GF-D8 (cell line): ENCODE measurements around the gene TENT4B.
"Not testable (repeated sequence)": the region's sequence is repeated elsewhere in the genome, so short reads cannot be mapped to it uniquely, and the experiment has no call there.

Experiments used
- DNase-seq: peaks from one replicate; lab custom pipeline; 2025; lab: John Stamatoyannopoulos, UW

TENT4B gene

DNA sequence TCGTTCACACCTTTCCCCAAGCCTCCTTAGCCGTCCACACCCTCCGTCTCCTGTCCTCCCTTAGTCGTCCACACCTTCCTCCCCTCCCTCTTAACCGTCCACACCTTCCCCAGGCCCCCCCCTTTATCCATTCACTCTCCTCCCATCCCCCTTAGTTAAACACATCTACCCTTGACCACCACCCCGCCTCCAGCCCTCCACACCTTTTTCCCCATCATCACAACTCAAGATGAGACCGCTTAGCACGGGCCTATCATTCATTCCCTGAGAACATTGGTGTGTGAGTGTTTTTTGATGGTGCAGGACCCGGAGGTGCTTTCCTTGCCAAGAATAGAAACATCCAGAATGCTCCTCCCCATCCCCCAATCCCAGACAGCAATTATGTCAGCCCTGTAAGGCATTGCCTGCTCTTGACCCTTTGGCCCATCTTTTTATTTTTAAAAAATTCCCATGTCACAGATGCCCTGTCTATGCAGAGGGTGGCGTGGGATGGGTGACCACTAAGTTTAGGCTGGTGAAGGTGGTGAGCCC is 1.4 kb downstream of the TENT4B start:
- DNase-seq, result no peak

DNA sequence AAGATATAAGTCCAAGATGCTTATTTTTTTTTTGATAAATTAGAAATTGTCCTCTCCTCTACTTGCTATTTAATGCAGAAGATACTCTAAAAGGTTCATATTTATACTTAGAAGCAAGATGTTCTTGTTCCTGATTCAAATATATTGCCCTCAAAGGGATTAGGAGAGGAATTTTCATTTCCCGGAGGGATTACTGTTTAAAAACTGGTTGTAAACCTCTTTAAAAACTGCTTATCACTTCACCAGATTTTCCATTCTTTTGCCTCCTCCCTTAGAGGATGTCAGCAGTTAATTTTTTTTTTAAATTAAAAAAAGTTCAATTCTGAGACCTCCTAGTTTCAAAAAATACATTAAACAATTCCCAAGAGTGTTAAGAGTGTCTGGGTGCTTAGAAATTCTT is 2.8 kb downstream of the TENT4B start:
- no peak for DNase-seq

DNA sequence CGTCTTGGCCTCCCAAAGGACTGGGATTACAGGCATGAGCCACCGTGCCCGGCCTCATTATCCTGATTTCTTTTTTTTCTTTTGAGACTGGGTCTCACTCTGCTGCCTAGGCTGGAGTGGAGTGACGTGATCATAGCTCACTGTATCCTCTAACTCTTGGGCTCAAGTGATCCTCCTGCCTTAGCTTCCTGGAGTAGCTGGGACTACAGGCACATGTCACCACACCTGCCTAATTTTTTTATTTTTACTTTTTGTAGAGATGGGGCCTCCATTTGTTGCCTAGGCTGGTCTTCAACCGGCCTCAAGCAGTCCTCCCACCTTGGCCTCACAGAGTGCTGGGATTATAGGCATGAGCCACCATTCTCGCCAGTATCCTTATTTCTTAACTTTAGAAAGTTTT is 3.5 kb downstream of the TENT4B start:
- no peak for DNase-seq

DNA sequence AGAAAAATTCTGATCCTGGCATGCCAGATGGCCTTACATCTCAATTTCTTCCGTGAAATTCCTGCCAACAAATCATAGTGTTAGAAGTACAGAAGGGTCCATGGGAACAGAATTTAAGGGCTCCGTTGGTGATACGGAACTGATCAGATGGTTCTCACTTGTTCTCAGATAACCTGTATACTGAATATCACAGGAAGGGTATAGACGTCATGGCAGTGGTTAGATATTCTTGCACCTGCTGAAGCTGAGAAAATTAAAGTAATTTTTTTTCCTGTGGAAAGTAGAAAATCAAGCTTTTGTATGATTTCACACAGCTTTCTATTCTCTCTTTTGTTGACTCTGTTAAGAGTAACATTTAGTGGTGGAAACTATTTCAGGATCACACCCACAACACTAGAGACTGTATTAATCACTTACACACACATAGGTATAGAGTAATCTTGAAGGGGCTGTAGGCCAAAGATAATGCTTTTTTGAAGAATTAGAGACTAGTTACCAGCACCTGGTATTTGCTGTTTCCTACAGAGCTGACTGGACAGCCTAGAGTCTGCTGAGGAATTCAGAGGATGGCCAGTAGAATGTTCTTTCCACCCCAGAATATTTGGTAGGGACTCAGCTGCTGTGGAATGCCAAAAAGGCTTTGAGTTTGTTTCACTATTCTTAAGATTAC is 7.5 kb downstream of the TENT4B start:
- DNase-seq, result no peak

DNA sequence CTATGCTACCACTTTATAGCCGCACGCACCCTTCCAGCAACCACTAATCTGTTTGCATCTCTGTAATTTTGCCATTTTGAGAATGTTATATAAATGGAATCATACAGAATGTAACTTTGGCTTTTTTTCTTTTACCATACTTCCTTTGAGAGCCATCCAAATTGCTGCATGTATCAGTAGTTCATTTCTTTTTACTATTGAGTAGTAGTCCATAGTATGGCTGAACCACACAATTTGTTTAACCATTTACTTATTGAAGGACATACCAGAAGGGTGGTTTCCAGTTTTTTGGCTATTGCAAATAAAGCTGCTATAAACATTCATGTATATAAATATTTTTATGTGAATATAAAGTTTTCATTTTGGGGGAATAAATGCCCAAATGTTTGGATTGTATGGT is 8.8 kb downstream of the TENT4B start:
- no peak for DNase-seq

DNA sequence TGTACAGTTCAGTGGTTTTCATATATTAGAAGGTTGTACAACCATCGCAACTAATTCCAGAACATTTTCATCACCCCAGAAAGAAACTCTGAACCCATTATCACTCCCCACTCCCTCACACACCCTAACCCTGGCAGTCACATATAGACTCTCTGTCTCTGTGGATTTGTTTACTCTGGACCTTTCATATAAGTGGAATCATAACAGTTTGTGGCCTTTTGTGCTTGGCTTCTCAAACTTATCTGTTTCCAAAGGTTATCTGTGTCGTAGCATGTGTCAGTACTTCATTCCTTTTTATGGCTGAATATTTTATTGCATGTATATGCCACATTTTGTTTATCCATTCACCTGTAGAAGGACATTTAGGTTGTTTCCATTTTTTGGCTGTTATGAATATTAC is 12.4 kb downstream of the TENT4B start:
- no peak for DNase-seq

DNA sequence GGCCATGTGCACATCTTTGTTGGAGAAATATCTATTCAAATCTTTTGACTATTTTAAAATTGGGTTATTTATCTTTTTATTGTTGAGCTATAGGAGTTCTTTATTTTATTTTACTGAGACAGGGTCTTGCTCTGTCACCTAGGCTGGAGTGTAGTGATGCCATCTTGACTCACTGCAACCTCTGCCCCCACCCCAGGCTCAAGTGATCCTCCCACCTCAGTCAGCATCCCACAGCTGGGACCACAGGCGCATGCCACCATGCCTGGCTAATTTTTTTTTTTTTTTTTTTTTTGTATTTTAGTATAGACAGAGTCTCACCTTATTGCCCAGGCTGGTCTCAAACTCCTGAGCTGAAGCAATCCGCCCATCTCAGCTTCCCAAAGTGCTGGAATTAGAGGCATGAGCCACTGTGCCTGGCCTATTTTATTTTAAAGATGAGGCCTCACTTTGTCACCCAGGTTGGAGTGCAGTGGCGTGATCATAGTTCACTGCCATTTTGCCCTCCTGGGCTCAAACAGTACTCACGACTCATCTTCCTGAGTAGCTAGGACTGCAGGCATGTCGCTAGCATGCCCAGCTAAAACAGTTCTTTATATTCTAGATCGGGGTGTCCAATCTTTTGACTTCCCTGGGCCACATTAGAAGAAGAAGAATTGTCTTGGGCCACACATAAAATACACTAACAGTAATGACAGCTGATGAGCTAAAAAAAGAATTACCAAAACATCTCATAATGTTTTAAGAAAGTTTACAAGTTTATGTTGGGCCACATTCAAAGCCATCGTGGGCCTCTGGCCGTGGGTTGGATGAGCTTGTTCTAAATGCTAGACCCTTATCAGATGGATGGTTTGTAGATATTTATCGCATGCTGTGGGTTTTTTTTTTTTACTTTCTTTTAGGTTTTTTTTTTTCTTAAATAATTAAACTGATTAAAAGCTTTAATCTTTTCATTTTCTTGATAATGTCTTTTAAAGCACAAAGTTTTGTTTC is 13.7 kb downstream of the TENT4B start:
- no peak for DNase-seq

DNA sequence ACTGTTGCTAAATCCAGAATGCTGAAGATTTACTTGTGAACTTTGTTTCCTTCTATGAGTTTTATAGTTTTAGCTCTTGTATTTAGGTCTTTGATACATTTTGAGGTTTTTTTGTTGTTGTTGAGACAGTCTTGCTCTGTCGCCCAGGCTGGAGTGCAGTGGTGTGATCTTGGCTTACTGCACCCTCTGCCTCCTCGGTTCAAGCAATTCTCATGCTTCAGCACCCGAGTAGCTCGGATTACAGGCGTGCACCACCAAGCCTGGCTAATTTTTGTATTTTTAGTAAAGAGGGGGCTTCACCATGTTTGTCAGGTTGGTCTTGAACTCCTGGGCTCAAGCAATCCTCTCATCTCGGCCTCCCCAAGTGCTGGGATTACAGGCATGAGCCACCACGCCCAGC is 14.4 kb downstream of the TENT4B start:
- no peak for DNase-seq

DNA sequence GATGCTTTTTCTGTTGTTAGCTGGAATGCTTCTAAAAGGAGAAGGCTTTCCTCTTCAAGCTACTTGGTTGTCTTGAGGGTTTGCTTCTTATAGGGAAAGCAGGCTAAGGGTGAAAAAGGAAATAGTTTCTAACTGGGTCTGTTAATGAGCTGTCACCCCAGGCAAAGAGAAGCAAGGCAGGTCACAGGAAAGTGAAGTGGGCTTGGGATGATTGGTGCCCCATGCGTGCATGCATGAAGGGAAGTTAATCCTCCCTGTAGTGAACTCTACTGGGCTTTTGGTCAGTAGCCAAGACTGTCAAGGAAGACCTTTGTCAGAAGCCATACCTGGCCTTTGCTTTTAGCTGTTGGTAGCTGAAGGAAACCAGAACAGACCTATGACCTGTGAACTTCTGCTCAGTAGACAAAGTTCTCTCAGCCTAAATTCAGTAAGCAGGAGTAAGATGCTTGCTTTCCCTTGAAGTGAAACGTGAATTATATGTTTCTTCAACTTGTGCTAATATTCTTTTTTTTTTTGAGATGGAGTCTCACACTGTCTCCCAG is 16.5 kb downstream of the TENT4B start:
- no peak for DNase-seq

DNA sequence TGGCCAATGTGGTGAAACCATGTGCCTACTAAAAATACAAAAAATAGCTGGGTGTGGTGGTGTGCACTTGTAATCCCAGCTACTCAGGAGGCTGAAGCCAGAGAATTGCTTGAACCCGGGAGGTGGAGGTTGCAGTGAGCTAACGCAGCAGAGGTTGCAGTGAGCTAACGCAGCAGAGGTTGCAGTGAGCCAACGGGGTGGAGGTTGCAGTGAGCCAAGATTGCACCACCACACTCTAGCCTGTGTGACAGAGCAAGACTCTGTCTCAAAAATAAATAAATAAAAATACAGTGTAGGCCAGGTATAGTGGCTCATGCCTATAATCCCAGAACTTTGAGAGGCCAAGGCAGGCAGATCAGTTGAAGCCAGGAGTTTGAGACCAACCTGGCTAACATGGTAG is 18.7 kb downstream of the TENT4B start:
- DNase-seq, result not testable (repeated sequence)

DNA sequence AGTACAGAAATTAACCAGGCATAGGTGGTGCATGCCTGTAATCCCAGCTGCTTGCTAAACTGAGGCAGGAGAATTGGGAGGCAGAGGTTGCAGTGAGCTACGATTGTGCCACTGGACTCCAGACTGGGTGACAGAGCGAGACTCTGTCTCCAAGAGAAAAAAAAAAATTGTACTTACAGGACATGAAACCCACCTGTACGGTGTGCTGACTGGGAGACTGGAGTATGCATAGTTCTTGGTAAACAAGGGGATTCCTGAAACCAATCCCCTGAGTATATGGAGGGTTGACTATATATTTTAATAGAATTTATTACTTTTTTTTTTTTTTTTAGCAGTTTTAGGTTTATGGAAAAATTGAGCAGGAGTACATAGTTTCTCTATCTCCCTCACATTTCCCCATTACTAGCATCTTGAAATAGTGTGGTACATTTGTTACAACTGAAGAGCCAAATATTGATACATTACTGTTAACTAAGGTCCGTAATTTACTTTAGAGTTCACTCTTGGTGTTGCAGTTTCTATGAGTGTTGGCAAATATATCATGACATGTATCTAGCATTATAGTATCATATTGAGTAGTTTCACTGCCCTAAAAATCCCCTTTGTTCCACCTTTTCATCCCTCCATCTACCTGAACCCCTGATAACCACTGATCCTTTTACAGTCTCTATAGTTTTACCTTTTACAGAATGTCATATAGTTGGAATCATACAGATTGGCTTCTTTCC is 19.3 kb downstream of the TENT4B start:
- DNase-seq, result no peak

DNA sequence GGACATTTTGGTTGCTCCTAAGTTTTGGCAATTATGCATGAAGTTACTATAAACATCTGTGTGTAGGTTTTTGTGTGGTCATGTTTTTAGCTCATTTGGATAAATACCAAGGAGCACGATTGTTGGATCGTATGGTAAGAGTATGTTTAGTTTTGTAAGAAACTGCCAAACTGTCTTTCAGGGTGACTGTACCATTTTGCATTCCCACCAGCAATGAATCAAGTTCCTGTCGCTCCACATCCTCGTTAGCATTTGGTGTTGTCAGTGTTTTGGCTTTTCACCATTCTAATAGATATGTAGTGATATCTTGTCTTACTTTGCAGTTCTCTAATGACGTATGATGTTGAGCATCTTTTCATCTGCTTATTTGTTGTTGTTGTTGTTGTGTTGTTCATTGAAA is 20.2 kb downstream of the TENT4B start:
- DNase-seq, result no peak

DNA sequence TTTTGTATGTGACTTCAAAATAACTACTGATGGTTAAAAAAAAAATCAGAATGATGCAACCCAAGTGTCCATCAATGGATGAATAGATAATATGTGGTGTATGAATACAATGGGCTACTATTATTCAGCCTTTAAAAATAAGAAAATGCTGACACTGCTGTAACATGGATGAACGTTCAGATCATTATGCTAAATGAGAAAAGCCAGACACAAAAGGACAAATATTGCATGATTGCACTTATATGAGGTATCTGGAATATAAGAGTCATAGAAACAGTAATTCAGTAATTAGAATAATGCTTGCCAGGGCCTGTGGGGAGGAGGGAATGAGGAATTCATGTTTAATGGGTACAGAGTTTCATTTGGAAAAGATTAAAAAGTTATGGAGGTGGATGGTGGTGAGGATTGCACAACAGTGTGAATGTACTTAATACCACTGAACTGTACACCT is 25.4 kb downstream of the TENT4B start:
- no peak for DNase-seq

DNA sequence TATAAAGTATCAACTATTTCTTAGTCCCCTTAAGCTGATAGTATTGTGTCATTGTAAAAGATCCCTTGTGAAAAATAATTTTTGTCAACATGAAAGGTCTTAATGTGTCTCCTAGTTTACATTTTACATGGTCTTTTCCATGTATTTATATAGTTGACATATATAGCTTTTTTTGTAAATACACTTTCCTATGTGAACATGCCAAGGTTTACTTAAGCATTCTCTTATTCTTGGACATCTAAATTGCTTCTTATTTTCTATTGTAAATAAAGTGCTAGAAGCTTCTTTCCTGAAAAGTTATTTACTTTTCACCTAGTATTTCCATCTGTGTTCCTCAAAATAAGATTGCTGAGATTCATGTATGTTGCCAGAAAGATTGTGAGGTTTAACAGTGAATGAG is 29.3 kb downstream of the TENT4B start:
- DNase-seq, result no peak

DNA sequence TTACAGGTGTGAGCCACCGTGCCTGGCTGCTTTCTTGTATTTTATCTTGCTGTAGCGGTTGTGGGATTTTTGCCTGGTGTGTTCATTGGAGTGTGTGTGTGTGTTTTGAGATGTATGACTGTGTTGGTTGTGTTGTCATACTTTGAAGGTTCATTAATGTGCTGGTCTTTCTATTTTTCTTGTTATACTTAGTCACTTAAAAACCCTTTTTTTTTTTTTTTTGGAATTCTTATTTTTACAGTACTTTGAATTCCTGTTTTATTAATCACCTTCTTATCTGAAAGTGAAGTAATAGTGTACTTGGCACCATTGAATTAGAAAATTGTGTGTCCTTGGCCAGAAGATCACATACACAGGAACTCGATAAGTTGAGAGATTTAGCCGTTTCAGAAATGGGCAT is 30.2 kb downstream of the TENT4B start:
- DNase-seq, result no peak

DNA sequence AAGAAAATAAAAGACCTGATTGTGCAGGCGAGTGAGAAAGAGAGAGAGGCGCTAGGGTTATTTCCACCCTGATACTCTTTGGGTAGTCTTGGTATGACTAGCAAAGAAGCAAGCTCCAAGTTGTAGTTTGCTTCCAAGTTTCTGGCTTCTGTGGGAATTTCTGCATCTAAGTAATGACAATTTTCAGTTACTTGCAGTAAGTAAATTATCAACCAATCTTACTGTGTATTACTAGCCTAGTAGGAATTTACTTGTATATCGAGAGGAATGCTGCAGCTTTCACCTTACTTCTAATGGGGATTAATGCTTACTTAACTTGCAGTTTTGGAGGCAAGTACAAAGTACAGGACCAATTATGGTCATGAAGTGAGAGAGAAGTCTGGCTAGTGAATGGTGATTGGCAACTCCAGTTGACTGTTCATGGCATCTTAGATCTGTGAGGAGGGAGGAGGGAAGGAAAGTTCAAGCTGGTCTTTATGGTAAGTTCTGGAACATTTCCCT is 31.9 kb downstream of the TENT4B start:
- no peak for DNase-seq

DNA sequence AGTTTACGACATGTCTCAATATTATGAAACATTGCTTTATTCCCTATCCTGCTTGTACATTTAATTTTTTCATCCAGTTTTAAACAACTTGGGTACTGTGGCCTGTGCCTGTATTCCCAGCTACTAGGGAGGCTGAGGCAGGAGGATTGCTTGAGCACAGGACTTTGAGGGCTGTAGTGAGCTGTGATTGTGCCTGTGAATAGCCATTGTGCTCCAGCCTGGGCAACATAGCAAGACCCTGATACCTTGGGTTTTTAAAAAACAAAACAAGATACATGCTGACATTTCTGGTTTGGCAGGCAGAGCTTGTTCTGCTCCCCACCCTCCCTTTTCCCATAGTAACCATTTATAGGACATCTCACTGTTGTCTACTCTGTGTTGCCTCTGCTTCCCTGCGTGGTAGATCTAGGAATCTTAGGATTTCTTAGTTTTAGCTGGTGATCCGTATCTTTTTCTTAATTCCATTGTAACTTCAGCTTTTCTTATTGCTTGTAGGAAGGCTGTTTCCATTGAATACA is 35.6 kb downstream of the TENT4B start:
- no peak for DNase-seq

DNA sequence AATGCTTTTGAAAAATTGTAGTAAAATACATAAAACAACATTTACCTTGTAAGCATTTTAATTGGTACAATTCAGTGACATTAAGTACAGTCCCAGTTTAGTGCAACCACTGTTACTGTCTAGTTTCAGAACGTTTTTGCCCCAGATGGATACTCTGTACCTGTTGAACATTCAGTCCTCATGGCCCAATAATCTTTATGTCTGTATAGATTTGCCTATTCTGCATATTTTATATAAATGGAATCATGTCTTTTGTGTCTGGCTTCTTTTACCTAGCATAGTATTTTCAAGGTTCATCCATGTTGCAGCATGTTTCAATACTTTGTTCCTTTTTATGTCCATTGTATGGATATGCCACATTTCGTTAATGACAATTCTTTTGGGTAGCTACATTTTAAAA is 37.2 kb downstream of the TENT4B start:
- no peak for DNase-seq

DNA sequence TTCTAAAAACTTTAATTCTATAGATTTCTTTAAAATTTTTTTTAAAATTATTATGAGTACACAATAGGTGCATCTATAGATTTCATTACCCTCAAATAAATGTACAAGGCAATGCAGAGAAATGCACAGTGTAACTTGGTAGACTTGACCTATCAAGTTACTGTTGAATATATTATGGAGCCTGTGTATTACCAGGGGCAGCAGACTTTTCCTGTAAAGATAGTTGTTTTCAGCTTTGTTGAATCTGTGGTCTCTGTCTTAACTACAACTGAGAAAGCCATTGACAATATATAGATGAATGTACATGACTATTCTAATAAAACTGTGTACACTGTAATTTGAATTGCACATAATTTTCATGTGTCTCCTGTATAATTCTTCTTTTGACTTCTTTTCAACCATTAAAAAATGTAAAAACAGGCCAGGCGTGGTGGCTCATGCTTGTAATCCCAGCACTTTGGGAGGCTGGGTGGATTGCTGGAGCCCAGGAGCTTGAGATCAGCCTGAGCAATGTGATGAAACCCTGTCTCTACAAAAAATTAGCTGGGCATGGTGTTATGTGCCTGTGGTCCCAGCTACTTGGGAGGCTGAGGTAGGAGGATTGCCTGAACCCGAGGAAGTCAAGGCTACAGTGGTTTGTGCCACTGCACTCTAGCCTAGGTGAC is 39.4 kb downstream of the TENT4B start:
- DNase-seq, result no peak

DNA sequence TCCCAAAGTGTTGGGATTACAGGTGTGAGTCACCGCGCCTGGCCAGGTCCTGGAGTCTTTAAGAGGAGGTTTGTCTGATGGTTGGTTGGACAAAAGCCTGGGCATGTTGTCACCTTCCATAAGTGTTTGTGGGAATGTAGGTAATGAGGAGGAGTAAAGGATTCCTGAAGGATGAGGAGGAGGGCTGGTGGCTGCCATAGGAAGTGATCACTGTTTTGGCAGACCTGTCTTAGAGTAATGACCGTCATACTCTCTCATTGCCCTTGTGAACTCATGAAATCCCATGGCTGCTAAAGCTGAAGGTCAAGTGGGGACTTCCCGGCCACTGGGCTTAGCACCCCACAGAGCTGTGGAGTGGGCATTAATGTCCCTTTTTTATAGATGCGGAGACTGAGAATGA is 40.5 kb downstream of the TENT4B start:
- no peak for DNase-seq

DNA sequence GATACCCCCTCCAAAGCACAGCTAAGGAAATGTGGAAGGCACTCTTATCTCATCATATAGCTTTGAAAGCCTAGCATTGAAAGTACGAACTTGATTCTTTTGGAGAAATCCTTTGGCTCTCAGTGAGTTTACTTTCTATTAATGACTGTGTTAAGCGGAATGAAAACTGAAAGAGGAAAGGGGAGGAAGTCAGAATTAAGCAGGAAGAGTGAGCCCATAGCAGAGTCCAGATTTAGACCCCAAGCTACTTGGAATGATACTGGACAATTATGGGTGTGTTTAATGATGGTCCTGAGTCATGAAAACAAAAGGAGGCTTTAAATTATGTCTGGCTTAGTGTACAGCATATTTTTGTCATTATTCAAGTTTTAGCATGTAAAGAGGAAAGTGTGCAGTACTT is 42.2 kb downstream of the TENT4B start:
- DNase-seq, result no peak
